H1 (cell line): Measurements from ENCODE around the gene RASSF9. TPM values are rescaled to one million over a fixed set of nuclear protein-coding genes. Genes with fewer than 3 reads are reported as not detected.

Experiments
- CTCF ChIA-PET: fragments of 300-600 bp; sonication (Branson Sonifier 250); formaldehyde crosslinking; loops from one replicate; lab custom pipeline; 2021; ENCODE audit not compliant: partially characterized antibody; lab: Charles Lee
- POLR2A ChIA-PET: fragments of 300-600 bp; sonication (Branson Sonifier 250); formaldehyde crosslinking; loops from one replicate; lab custom pipeline; 2021; ENCODE audit warnings: inconsistent platforms; ENCODE audit not compliant: partially characterized antibody; lab: Charles Lee
- DNase-seq, 2 experiments: peaks; one replicate each; pipeline versions ENCODE4 v3.0.0 to v3.0.0-alpha.2; 2010 to 2022; ENCODE audit warnings: low spot score in 2 of 2, low read depth in 1 of 2, mixed read lengths in 1 of 2
- FAIRE-seq: peaks from 2 replicates; lab custom pipeline; 2011; peaks lifted over from hg19 to GRCh38; lab: Jason Lieb, UNC
- H2AFZ ChIP-seq: 2 replicates; pipeline ENCODE4 v1.8.1; 2012; ENCODE audit warnings: low read length, inconsistent platforms
- H2AK5ac ChIP-seq: 2 replicates; pipeline ENCODE4 v1.6.1; 2013; ENCODE audit warnings: low read depth, low read length
- H2BK120ac ChIP-seq: replicated peaks from 2 replicates; pipeline ENCODE3; 2013; ENCODE audit warnings: low read depth, low read length, inconsistent platforms
- H2BK12ac ChIP-seq: 2 replicates; pipeline ENCODE4 v1.6.1; 2013; ENCODE audit warnings: low read depth, low read length
- H2BK15ac ChIP-seq: 2 replicates; pipeline ENCODE4 v1.6.1; 2013; ENCODE audit warnings: low read length
- H2BK20ac ChIP-seq: 2 replicates; pipeline ENCODE4 v1.6.1; 2013; ENCODE audit warnings: low read length
- H2BK5ac ChIP-seq: 2 replicates; pipeline ENCODE4 v1.6.1; 2013; ENCODE audit warnings: low read depth, low read length
- H3K14ac ChIP-seq: 2 replicates; pipeline ENCODE4 v1.6.1; 2013; ENCODE audit warnings: inconsistent platforms; ENCODE audit not compliant: insufficient read length
- H3K18ac ChIP-seq: 2 replicates; pipeline ENCODE4 v1.6.1; 2013; ENCODE audit warnings: low read length; ENCODE audit errors: extremely low read depth
- H3K23ac ChIP-seq: 2 replicates; pipeline ENCODE4 v1.6.1; 2013; ENCODE audit warnings: inconsistent platforms; ENCODE audit not compliant: insufficient read length
- H3K23me2 ChIP-seq: 2 replicates; pipeline ENCODE4 v1.6.1; 2013; ENCODE audit warnings: low read depth, low read length
- H3K27ac ChIP-seq: 2 replicates; pipeline ENCODE4 v1.6.1; 2011; ENCODE audit warnings: low read depth, low read length, inconsistent platforms
- H3K27me3 ChIP-seq, 4 experiments: replicated peaks in 1 of 4; 1 replicate in 1 of 4; 2 replicates in 3 of 4; pipeline versions ENCODE4 v1.6.1 to v1.8.1; 2011 to 2013; ENCODE audit warnings: low read length in 3 of 4, mild to moderate bottlenecking in 3 of 4, inconsistent platforms in 2 of 4, mixed read lengths in 2 of 4, moderate library complexity in 1 of 4; ENCODE audit not compliant: control insufficient read depth in 3 of 4, insufficient read depth in 3 of 4; ENCODE audit errors: extremely low read depth in 1 of 4
- H3K36me3 ChIP-seq, 4 experiments: 2 replicates each; pipeline versions ENCODE4 v1.6.1 to v1.8.1; 2011 to 2013; ENCODE audit warnings: mild to moderate bottlenecking in 4 of 4, low read length in 3 of 4, moderate library complexity in 2 of 4, control low read depth in 1 of 4, inconsistent platforms in 1 of 4; ENCODE audit not compliant: insufficient read depth in 4 of 4, control insufficient read depth in 2 of 4
- H3K4ac ChIP-seq: replicated peaks from 2 replicates; pipeline ENCODE3; 2013; ENCODE audit warnings: low read length, low read depth, mixed read lengths, inconsistent platforms; ENCODE audit not compliant: insufficient read length
- H3K4me1 ChIP-seq, 4 experiments: replicated peaks in 1 of 4; 1 replicate in 1 of 4; 2 replicates in 3 of 4; pipeline versions ENCODE4 v1.6.1 to v1.8.1; 2011 to 2013; ENCODE audit warnings: low read length in 3 of 4, inconsistent platforms in 2 of 4, mixed read lengths in 1 of 4; ENCODE audit not compliant: insufficient read depth in 4 of 4, control insufficient read depth in 3 of 4
- H3K4me2 ChIP-seq, 2 experiments: 2 replicates each; pipeline versions ENCODE4 v1.6.1 to v1.8.1; 2011 to 2013; ENCODE audit warnings: low read depth in 2 of 2, low read length in 2 of 2, control low read depth in 1 of 2, inconsistent platforms in 1 of 2, mild to moderate bottlenecking in 1 of 2; ENCODE audit not compliant: insufficient read depth in 1 of 2
- H3K4me3 ChIP-seq, 4 experiments: fragments of 200-600, 300-600 bp in 1 of 4; sonication (generic), shearing (Covaris generic), sonication (Bioruptor Twin) in 1 of 4; 2 replicates each; pipeline versions ENCODE4 v1.5.1 to v1.8.1; 2011 to 2016; ENCODE audit warnings: low read length in 4 of 4, low read depth in 3 of 4, control low read depth in 2 of 4, inconsistent platforms in 2 of 4, mild to moderate bottlenecking in 2 of 4, mixed read lengths in 1 of 4, moderate library complexity in 1 of 4; ENCODE audit not compliant: insufficient read depth in 2 of 4; ENCODE audit errors: extremely low read depth in 1 of 4
- H3K56ac ChIP-seq: replicated peaks from 2 replicates; pipeline ENCODE3; 2013; ENCODE audit warnings: low read depth, mild to moderate bottlenecking, mixed read lengths, low read length, inconsistent platforms; ENCODE audit not compliant: insufficient read length
- H3K79me1 ChIP-seq: 2 replicates; pipeline ENCODE4 v1.6.1; 2013; ENCODE audit warnings: low read depth, low read length, control low read depth
- H3K79me2 ChIP-seq, 2 experiments: 2 replicates each; pipeline versions ENCODE4 v1.6.1 to v1.8.1; 2012 to 2013; ENCODE audit warnings: low read length in 2 of 2, mild to moderate bottlenecking in 2 of 2, inconsistent platforms in 1 of 2; ENCODE audit not compliant: insufficient read depth in 2 of 2, control insufficient read depth in 1 of 2
- H3K9ac ChIP-seq, 4 experiments: replicated peaks in 1 of 4; 1 replicate in 1 of 4; 2 replicates in 3 of 4; pipeline versions ENCODE4 v1.6.1 to v1.8.1; 2011 to 2013; ENCODE audit warnings: low read depth in 3 of 4, low read length in 3 of 4, control low read depth in 2 of 4, mild to moderate bottlenecking in 2 of 4, moderate library complexity in 2 of 4, inconsistent platforms in 1 of 4; ENCODE audit errors: extremely low read depth in 1 of 4
- H3K9me3 ChIP-seq, 2 experiments: 2 replicates each; pipeline versions ENCODE4 v1.6.1 to v1.8.1; 2012 to 2013; ENCODE audit warnings: mild to moderate bottlenecking in 2 of 2, moderate library complexity in 2 of 2, control low read depth in 1 of 2, inconsistent platforms in 1 of 2, low read depth in 1 of 2, low read length in 1 of 2, mixed read lengths in 1 of 2; ENCODE audit not compliant: insufficient read depth in 2 of 2
- H4K20me1 ChIP-seq, 2 experiments: replicated peaks in 1 of 2; 2 replicates each; pipeline versions ENCODE3 to v1.8.1; 2011 to 2013; ENCODE audit warnings: inconsistent platforms in 2 of 2, low read length in 2 of 2, mild to moderate bottlenecking in 1 of 2; ENCODE audit not compliant: insufficient read depth in 2 of 2, control insufficient read depth in 1 of 2
- H4K5ac ChIP-seq: 2 replicates; pipeline ENCODE4 v1.6.1; 2013; ENCODE audit warnings: low read length, low read depth, mixed read lengths, inconsistent platforms; ENCODE audit not compliant: insufficient read length
- H4K8ac ChIP-seq: 2 replicates; pipeline ENCODE4 v1.8.0; 2013; ENCODE audit warnings: mild to moderate bottlenecking, moderate library complexity, low read length, inconsistent platforms; ENCODE audit not compliant: insufficient read depth; ENCODE audit errors: extremely low read depth
- H4K91ac ChIP-seq: replicated peaks from 2 replicates; pipeline ENCODE3; 2013; ENCODE audit warnings: low read length, mixed read lengths, inconsistent platforms; ENCODE audit not compliant: insufficient read length
- BCL11A ChIP-seq, 2 experiments: IDR thresholded peaks; one replicate each; pipeline ENCODE4 v1.6.1; 2011; ENCODE audit warnings: low read depth in 2 of 2, low read length in 2 of 2, mild to moderate bottlenecking in 2 of 2
- MAFK ChIP-seq: IDR thresholded peaks from 2 replicates; pipeline ENCODE4 v1.6.1; 2012; ENCODE audit warnings: low read depth, mild to moderate bottlenecking, improper control_type of control experiment, low read length
- POU5F1 ChIP-seq: IDR thresholded peaks from 2 replicates; pipeline ENCODE4 v1.6.1; 2011; ENCODE audit warnings: low read depth, mild to moderate bottlenecking, low read length, moderate library complexity
- RXRA ChIP-seq: IDR thresholded peaks from 2 replicates; pipeline ENCODE4 v1.6.1; 2011; ENCODE audit warnings: low read depth, mild to moderate bottlenecking, low read length, moderate library complexity; ENCODE audit not compliant: insufficient read depth
- SP1 ChIP-seq: IDR thresholded peaks from 2 replicates; pipeline ENCODE4 v1.6.1; 2011; ENCODE audit warnings: low read depth, low read length
- SP2 ChIP-seq: IDR thresholded peaks from 2 replicates; pipeline ENCODE4 v1.6.1; 2012; ENCODE audit warnings: mild to moderate bottlenecking, low read length, inconsistent platforms
- SP4 ChIP-seq: IDR thresholded peaks from 2 replicates; pipeline ENCODE4 v1.6.1; 2012; ENCODE audit warnings: low read length, inconsistent platforms
- SRF ChIP-seq: IDR thresholded peaks from 2 replicates; pipeline ENCODE4 v1.6.1; 2011; ENCODE audit warnings: mild to moderate bottlenecking, low read depth, low read length, moderate library complexity
- YY1 ChIP-seq: IDR thresholded peaks from 2 replicates; pipeline ENCODE4 v1.6.1; 2011; ENCODE audit warnings: low read depth, mild to moderate bottlenecking, low read length
- WGBS, 2 experiments: shearing (Covaris generic) in 1 of 2; methylation state at CpG; one replicate each; pipeline versions ENCODE4 v1.1.6 to v1.1.7; 2013 to 2015; ENCODE audit warnings: low lambda C conversion rate in 2 of 2, mixed read lengths in 2 of 2, inconsistent platforms in 1 of 2, low coverage in 1 of 2, missing lambda C conversion rate in 1 of 2; ENCODE audit not compliant: insufficient replicate concordance in 2 of 2, insufficient coverage in 1 of 2, insufficient read length in 1 of 2; ENCODE audit errors: extremely low coverage in 1 of 2, missing lambda C conversion rate in 1 of 2; 5-methylcytosine and 5-hydroxymethylcytosine counted together
- polyA plus RNA-seq, 7 experiments: library from polyadenylated mRNA; depleted of rRNA in 3 of 7; stranded (reverse) in 5 of 7; unstranded in 2 of 7; fragments of >200 nt in 5 of 7; fragments of 200-250 nt in 2 of 7; gene quantifications; 1 replicate in 5 of 7; 2 replicates in 1 of 7; 4 replicates in 1 of 7; pipeline versions ENCODE4 v1.2.1 to v1.2.3, GENCODE V29; 2011 to 2013; ENCODE audit warnings: missing spikeins in 2 of 7, mixed read lengths in 2 of 7
- total RNA-seq: library from RNA; stranded (reverse); fragmentation: NEBNext Ultra II Directional; extraction: Animal tissue kit (Norgen Biotek cat#: 25700); gene quantifications from 2 replicates; pipeline ENCODE4 v1.2.1, GENCODE V29; 2021
- TF ChIP-seq, protein P1 (sequence below), 3 experiments: IDR thresholded peaks; 1 replicate in 2 of 3; 2 replicates in 1 of 3; pipeline versions ENCODE4 v1.5.1 to v1.6.1; 2011; ENCODE audit warnings: low read length in 3 of 3, mild to moderate bottlenecking in 3 of 3, inconsistent platforms in 2 of 3, low read depth in 1 of 3, moderate library complexity in 1 of 3; ENCODE audit not compliant: insufficient read depth in 1 of 3; ENCODE audit errors: control extremely low read depth in 1 of 3
- TF ChIP-seq, protein P2 (sequence below): IDR thresholded peaks from 2 replicates; pipeline ENCODE4 v1.6.1; 2011; ENCODE audit warnings: low read length, improper control_type of control experiment

Gene RASSF9
- total and polyA plus RNA-seq, 2 of the 8 experiments (the other 6 are each of a cell fraction or from before 2014, with no cell fraction given), result 0.06 to 0.39 TPM

DNA sequence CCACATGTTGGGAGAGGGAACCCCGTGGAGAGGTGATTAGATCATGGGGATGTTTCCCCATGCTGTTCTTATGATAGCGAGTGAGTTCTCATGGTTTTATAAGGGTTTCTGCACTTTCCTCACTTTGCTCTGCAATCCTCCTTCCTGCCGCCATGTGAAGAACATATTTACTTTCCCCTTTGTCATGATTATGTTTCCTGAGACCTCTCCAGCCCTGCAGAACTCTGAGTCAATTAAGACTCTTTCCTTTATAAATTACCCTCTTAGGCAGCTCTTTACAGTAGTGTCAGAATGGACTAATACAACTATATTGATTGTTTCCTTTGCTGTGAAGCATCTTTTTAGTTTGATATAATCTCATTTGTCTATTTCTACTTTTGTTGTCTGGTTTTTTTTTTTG is 13.1 kb upstream of the RASSF9 start:
- H4K91ac ChIP-seq, result no peak overlapping the region
- H3K4me2 ChIP-seq, result no peak overlapping the region
- H2BK15ac ChIP-seq, result no peak overlapping the region
- no peak overlapping the region for H2BK12ac ChIP-seq
- no peak overlapping the region for H3K56ac ChIP-seq
- H3K14ac ChIP-seq, result no peak overlapping the region
- ChIA-PET POLR2A (no interaction called here), CTCF (interaction anchor here (0.6 kb wide), 1 partner anchor 941 kb away, joined by 3 read pairs; no protein-coding TSS in a partner anchor)
- no peaks in the 10 kb centered on the region for H3K9me3 ChIP-seq
- H4K8ac ChIP-seq, result no peak overlapping the region
- FAIRE-seq, result no peak
- H3K9ac ChIP-seq, result no peak overlapping the region
- no peaks in the 10 kb centered on the region for H3K36me3 ChIP-seq
- H2AFZ ChIP-seq, result no peak overlapping the region
- H3K4ac ChIP-seq, result no peak overlapping the region
- H4K20me1 ChIP-seq, result no peaks in the 10 kb centered on the region
- H2BK120ac ChIP-seq, result no peak overlapping the region
- DNase-seq, result no peak
- no peak overlapping the region for H2BK20ac ChIP-seq
- H3K27ac ChIP-seq, result no peak overlapping the region
- no peaks in the 10 kb centered on the region for H3K79me2 ChIP-seq
- no peaks in the 10 kb centered on the region for H3K23me2 ChIP-seq
- no peak overlapping the region for H3K4me3 ChIP-seq
- no peak overlapping the region for H3K23ac ChIP-seq
- H3K18ac ChIP-seq, result no peak overlapping the region
- H2BK5ac ChIP-seq, result no peak overlapping the region
- no peak overlapping the region for H4K5ac ChIP-seq
- TF ChIP-seq POU5F1 (no peak), BCL11A (IDR thresholded peaks at IDR 0.05; ENCODE audit: low read depth in 2 of 2, low read length in 2 of 2) (no peak), SP2 (no peak), SP4 (no peak), SP1 (no peak), SRF (no peak), YY1 (no peak), RXRA (no peak), MAFK (no peak)
- TF ChIP-seq, protein P1, sequence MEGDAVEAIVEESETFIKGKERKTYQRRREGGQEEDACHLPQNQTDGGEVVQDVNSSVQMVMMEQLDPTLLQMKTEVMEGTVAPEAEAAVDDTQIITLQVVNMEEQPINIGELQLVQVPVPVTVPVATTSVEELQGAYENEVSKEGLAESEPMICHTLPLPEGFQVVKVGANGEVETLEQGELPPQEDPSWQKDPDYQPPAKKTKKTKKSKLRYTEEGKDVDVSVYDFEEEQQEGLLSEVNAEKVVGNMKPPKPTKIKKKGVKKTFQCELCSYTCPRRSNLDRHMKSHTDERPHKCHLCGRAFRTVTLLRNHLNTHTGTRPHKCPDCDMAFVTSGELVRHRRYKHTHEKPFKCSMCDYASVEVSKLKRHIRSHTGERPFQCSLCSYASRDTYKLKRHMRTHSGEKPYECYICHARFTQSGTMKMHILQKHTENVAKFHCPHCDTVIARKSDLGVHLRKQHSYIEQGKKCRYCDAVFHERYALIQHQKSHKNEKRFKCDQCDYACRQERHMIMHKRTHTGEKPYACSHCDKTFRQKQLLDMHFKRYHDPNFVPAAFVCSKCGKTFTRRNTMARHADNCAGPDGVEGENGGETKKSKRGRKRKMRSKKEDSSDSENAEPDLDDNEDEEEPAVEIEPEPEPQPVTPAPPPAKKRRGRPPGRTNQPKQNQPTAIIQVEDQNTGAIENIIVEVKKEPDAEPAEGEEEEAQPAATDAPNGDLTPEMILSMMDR (IDR thresholded peaks at IDR 0.05; ENCODE audit: control extremely low read depth in 1 of 3, insufficient read depth in 1 of 3, low read depth in 1 of 3, low read length in 3 of 3), result no peak
- TF ChIP-seq, protein P2, sequence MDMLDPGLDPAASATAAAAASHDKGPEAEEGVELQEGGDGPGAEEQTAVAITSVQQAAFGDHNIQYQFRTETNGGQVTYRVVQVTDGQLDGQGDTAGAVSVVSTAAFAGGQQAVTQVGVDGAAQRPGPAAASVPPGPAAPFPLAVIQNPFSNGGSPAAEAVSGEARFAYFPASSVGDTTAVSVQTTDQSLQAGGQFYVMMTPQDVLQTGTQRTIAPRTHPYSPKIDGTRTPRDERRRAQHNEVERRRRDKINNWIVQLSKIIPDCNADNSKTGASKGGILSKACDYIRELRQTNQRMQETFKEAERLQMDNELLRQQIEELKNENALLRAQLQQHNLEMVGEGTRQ, result no peak
- TF ChIP-seq, all 59 proteins: peak for 0
- H2AK5ac ChIP-seq, result no peak overlapping the region
- H3K79me1 ChIP-seq, result no peaks in the 10 kb centered on the region
- WGBS, 2 experiments, result 66% methylated on average over 3 of the region's 3 CpGs; no CpG with 5 or more reads in 1 of the 2 experiments
- H3K27me3 ChIP-seq, result no peaks in the 10 kb centered on the region
- H3K4me1 ChIP-seq, result peaks cover 0 to 3% (median 0%) of the 10 kb centered on the region in 4 experiments; a peak in 1 of 7 replicates
